Thymus (tissue), 11 donors: ENCODE data around the gene DYRK1A. TPM values are rescaled to one million over a fixed set of nuclear protein-coding genes. Genes with fewer than 3 reads are reported as not detected.
A peak's percentile ranks its signal among the peaks of the same experiment; 100 is the strongest.

Experiments used
- DNase-seq, 9 donors: peaks; one replicate each; pipeline ENCODE4 v3.0.0-alpha.2; 2013; ENCODE audit warnings: low spot score in 9 of 9, low read depth in 6 of 9, missing footprints in 1 of 9
- H3K27ac ChIP-seq, 2 donors: one replicate each; pipeline ENCODE4 v1.5.1; 2013; ENCODE audit warnings: control low read depth in 1 of 2, low read depth in 1 of 2, low read length in 1 of 2, mild to moderate bottlenecking in 1 of 2, moderate library complexity in 1 of 2
- H3K27me3 ChIP-seq, 2 donors: one replicate each; pipeline ENCODE4 v1.5.1; 2013; ENCODE audit warnings: low read length in 1 of 2; ENCODE audit not compliant: control insufficient read depth in 2 of 2, insufficient read depth in 1 of 2
- H3K36me3 ChIP-seq, 2 donors: one replicate each; pipeline ENCODE4 v1.5.1; 2013; ENCODE audit warnings: low read length in 1 of 2, mild to moderate bottlenecking in 1 of 2, moderate library complexity in 1 of 2; ENCODE audit not compliant: control insufficient read depth in 2 of 2, insufficient read depth in 2 of 2
- H3K4me1 ChIP-seq, 2 donors: one replicate each; pipeline ENCODE4 v1.5.1; 2013; ENCODE audit warnings: low read length in 2 of 2; ENCODE audit not compliant: control insufficient read depth in 2 of 2, insufficient read depth in 2 of 2
- H3K4me3 ChIP-seq, 2 donors: one replicate each; pipeline ENCODE4 v1.5.1; 2013; ENCODE audit warnings: low read length in 2 of 2, control low read depth in 1 of 2, mild to moderate bottlenecking in 1 of 2
- H3K9me3 ChIP-seq, 2 donors: one replicate each; pipeline ENCODE4 v1.5.1; 2013; ENCODE audit warnings: low read length in 1 of 2, mild to moderate bottlenecking in 1 of 2; ENCODE audit not compliant: control insufficient read depth in 2 of 2, insufficient read depth in 1 of 2
- WGBS: extraction: QIAGEN DNeasy Blood & Tissue Kit; methylation state at CpG from one replicate; pipeline ENCODE4 v1.1.7; 2013; 5-methylcytosine and 5-hydroxymethylcytosine counted together
- polyA plus RNA-seq: library from polyadenylated mRNA; stranded (reverse); fragments of 200-250 nt; gene quantifications from one replicate; pipeline ENCODE4 v1.2.3, GENCODE V29; 2013
- total RNA-seq: library from RNA; stranded (reverse); fragments of 120-200 nt; gene quantifications from one replicate; pipeline ENCODE4 v1.2.4, GENCODE V29; 2013
- donor health status: healthy.

Gene DYRK1A
- total and polyA plus RNA-seq, 2 donors, result 53.3 to 64.7 TPM

DNA sequence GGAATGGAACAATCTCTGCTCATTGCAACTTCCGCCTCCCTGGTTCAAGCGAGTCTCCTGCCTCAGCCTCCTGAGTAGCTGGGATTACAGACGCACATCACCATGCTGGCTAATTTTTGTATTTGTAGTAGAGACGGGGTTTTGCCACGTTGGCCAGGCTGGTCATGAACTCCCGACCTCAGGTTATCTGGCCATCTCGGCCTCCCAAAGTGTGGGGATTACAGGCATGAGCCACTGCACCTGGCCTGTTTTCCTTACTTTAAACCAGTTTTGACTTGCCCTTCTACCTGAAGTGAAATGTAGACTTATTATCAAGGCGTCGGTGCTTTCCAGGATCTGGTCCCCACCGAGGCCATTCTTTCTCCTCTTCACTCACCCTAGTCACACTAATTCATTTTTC lies 141.8 kb downstream of the DYRK1A start:
- 94% methylated on average over 10 of the region's 10 CpGs for WGBS
- Histone ChIP-seq H3K4me3 (no peak overlapping the region), H3K27ac (peak overlapping the region in 1 of 2 donors; percentile 51), H3K4me1 (peaks cover 0 to 3% of the 10 kb centered on the region in 2 donors), H3K9me3 (no peaks in the 10 kb centered on the region), H3K36me3 (peaks cover 77 to 96% of the 10 kb centered on the region in 2 donors), H3K27me3 (no peaks in the 10 kb centered on the region)
- DNase-seq, result peak in 1 of 9 donors; percentile 17

DNA sequence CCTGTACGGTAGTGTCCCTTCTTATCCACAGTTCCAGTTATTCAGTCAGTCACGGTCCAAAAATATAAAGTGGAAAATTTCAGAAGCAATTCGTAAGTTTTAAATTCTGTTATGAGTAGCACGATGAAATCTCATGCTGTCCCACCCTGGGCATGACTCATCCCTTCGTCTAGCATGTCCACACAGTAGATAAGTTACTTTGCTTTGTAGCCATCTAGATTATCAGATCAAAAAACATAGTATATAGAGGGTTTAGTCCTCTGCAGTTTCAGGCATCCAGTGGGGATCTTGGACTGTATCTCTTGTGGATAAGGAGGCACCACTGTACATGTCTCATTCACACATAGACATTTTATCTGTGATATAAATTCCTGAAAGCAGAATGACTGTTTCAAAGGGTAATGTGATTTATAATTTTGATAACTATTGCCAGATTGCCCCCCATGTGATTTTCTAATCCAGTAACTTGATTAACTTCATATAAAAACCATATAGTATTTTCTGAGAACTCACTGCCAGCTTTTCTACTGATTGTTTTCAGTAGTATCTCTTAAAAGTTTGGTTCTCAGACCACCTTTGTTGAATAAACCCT lies 143.3 kb downstream of the DYRK1A start:
- Histone ChIP-seq H3K4me1 (peaks cover 0 to 3% of the 10 kb centered on the region in 2 donors), H3K27ac (peak overlapping the region in 1 of 2 donors; percentile 54), H3K4me3 (no peak overlapping the region), H3K9me3 (no peaks in the 10 kb centered on the region), H3K27me3 (no peaks in the 10 kb centered on the region), H3K36me3 (peaks cover 76 to 91% of the 10 kb centered on the region in 2 donors)
- no peak for DNase-seq
- WGBS, result 94% methylated on average over 5 of the region's 5 CpGs

DNA sequence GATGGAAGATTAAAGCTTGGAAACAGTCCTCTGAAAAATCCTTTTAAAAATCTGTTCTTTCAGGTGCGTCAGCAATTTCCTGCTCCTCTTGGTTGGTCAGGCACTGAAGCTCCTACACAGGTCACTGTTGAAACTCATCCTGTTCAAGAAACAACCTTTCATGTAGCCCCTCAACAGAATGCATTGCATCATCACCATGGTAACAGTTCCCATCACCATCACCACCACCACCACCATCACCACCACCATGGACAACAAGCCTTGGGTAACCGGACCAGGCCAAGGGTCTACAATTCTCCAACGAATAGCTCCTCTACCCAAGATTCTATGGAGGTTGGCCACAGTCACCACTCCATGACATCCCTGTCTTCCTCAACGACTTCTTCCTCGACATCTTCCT lies 145.3 kb downstream of the DYRK1A start:
- DNase-seq, result no peak
- Histone ChIP-seq H3K27me3 (no peaks in the 10 kb centered on the region), H3K4me1 (peaks cover 0 to 3% of the 10 kb centered on the region in 2 donors), H3K36me3 (peaks cover 60 to 85% of the 10 kb centered on the region in 2 donors), H3K27ac (no peak overlapping the region), H3K9me3 (no peaks in the 10 kb centered on the region), H3K4me3 (no peak overlapping the region)
- 98% methylated on average over 5 of the region's 5 CpGs for WGBS

DNA sequence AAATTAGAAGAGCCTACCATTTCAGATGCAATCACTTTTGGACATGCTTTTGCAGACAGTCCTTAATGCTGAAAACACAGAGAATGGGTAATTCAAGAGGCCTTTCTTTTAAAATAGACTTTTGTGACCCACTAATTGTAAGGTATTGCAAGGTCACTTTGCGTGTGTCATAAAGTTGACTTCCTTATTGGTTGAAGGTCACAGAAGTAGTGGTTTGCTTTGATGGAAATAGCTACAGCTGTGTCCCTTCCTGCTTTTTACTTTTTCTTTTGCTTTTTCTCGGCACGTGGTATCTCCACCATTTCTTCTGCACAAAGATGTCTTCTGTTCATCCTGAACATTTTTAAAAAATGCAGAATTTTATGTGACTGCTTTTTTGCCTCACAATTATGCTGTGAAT lies 146.8 kb downstream of the DYRK1A start:
- no peak for DNase-seq
- Histone ChIP-seq H3K4me1 (no peaks in the 10 kb centered on the region), H3K4me3 (no peak overlapping the region), H3K27ac (no peak overlapping the region), H3K9me3 (no peaks in the 10 kb centered on the region), H3K36me3 (peaks cover 52 to 80% of the 10 kb centered on the region in 2 donors), H3K27me3 (no peaks in the 10 kb centered on the region)
- 89% methylated on average over 3 of the region's 3 CpGs for WGBS

DNA sequence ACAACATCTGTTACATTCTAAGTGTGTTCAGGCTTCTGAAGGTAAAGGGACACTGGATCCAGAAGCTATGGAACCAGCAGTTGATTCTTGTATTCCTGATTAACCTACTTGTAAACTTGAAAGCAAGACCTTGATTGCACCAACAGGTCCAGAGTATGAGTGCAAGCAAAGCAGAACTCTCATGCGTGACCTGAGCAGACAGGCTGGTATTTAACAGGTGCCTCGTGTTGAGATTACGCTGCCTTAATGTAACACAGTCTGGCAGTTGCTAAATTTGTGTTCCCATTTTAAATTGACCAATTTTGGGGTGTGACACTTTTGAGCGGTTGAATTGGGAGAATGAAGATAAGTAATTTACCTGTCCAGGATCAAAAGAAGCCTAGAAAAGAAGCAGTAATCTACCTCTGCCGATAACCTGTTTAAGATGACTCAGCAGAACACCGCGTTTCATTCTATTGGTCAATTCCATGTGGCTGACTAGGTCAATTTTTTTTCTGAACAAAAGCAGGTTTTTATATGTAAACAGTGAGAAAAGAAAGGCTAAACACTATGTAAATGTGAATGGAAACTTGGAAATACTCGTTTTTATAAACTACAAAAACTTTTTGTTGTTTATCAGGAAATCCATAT lies 147.6 kb downstream of the DYRK1A start:
- no peak for DNase-seq
- Histone ChIP-seq H3K4me3 (no peak overlapping the region), H3K27me3 (no peaks in the 10 kb centered on the region), H3K9me3 (no peaks in the 10 kb centered on the region), H3K36me3 (peaks cover 49 to 74% of the 10 kb centered on the region in 2 donors), H3K27ac (no peak overlapping the region), H3K4me1 (no peaks in the 10 kb centered on the region)
- WGBS, result 93% methylated on average over 8 of the region's 8 CpGs

DNA sequence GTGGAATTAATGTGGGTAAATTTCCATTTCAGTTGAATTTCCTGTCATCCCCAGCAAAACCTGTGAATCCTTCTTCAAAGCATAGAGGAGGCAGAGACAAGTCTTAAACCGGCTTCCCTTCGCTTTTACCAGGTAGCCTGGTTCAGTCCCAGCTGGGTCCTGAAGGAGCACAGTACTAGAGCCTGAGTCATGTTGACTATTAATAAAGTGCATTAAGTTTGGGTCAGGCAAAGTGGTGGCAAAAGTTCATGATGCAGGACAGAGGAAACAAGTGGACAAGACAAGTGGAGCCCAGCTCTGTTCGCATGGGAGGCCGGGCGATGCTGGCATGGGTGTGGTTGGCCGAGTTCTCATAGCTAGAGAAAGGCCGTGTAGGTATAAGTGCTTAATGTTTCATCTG lies 150.4 kb downstream of the DYRK1A start:
- Histone ChIP-seq H3K27ac (no peak overlapping the region), H3K9me3 (no peaks in the 10 kb centered on the region), H3K4me3 (no peak overlapping the region), H3K27me3 (no peaks in the 10 kb centered on the region), H3K36me3 (peaks cover 25 to 47% of the 10 kb centered on the region in 2 donors), H3K4me1 (no peaks in the 10 kb centered on the region)
- DNase-seq, result no peak
- WGBS, result 98% methylated on average over 7 of the region's 7 CpGs

DNA sequence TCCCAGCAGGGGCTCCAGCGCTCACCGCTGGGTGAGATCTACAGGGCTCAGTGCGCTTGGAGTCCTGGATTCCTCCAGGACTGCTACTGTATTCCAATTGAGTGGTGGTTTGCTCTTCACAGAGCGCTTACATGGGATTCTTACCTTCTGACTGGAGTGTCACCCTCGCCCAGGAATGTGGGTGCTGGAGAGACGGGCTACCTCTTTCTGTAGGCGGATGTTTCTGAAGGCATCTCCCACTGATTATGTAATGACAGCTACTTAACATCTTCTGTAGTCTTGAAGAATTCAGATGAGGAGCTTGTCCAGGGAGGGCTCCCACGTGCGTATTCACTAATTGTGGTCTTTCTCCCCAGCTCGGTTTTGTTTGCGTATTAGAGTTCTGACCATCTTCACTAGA lies 154.2 kb downstream of the DYRK1A start:
- Histone ChIP-seq H3K4me3 (no peak overlapping the region), H3K36me3 (peaks cover 8 to 21% of the 10 kb centered on the region in 2 donors), H3K9me3 (no peaks in the 10 kb centered on the region), H3K27ac (no peak overlapping the region), H3K4me1 (no peaks in the 10 kb centered on the region), H3K27me3 (no peaks in the 10 kb centered on the region)
- 98% methylated on average over 11 of the region's 11 CpGs for WGBS
- DNase-seq, result no peak

DNA sequence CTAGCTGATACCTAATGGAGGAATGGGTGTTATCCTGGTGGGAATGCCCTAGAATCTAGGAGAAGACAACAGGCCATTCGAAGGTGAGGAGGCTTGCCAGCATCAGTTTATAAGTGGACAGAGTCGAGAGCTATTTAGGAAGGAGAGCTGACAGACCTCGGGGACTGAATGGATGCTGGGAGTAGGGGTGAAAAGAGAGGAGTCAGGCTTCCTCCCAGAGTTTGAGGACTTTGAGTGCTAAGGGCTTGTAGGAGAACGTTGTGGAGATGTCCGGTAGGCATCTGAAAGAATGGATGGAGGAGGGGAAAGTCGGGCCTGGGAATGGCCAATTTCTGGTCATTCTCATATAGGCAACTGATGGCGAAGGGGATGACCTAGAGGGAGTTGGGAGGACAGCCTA lies 155.1 kb downstream of the DYRK1A start:
- H3K4me1 ChIP-seq, result no peaks in the 10 kb centered on the region
- no peaks in the 10 kb centered on the region for H3K9me3 ChIP-seq
- H3K4me3 ChIP-seq, result no peak overlapping the region
- peaks cover 8 to 13% of the 10 kb centered on the region in 2 donors for H3K36me3 ChIP-seq
- DNase-seq, result no peak
- no peaks in the 10 kb centered on the region for H3K27me3 ChIP-seq
- WGBS, result 96% methylated on average over 7 of the region's 7 CpGs
- H3K27ac ChIP-seq, result no peak overlapping the region

DNA sequence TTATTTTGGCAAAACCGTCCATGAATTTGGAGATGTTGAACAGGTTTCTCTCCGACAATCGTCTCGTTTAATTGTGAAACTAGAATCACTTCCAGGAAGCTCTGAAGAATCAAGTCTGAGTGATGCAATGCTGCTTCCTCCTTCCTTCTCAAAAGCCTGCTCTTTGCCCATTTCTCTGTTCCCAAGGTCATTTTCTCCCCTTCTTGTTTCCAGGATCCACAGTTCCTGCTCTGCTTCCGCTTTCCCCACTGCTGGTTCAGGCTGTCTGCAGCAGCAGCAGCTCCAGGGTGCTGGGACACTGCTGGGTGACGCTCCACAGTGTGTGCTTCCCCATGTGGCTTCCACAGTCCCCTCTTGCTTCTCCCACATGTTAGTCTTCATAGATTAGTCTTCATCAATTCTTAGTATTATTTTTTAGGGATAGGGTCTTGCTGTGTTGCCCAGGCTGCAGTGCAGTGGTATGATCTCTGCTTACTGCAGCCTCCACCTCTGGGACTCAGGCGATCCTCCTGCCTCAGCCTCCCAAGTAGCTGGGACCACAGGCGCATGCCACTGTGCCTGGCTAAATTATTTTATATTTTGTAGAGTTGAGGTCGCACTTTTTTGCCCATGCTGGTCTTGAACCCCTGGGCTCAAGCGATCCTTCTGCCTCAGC lies 156.2 kb downstream of the DYRK1A start:
- no peak overlapping the region for H3K4me3 ChIP-seq
- no peak overlapping the region for H3K27ac ChIP-seq

More for the DNA sequence above, 156.2 kb downstream of the DYRK1A start:
- Histone ChIP-seq H3K4me1 (no peaks in the 10 kb centered on the region), H3K27me3 (no peaks in the 10 kb centered on the region), H3K9me3 (no peaks in the 10 kb centered on the region), H3K36me3 (peaks cover under 1 to 7% of the 10 kb centered on the region in 2 donors)
- no peak for DNase-seq
- WGBS, result 95% methylated on average over 10 of the region's 10 CpGs
